ENCODE results near the gene GLB1L2.

GRCh38 chr11:134338654-134339053 is 6.9 kb downstream of the GLB1L2 start:
- no peak for TF ChIP-seq CTCF (IDR thresholded peaks at IDR 0.05; ENCODE audit: low read length)
- TF ChIP-seq EZH2 (IDR thresholded peaks at IDR 0.05; ENCODE audit: borderline replicate concordance, low read length): no peak
